AG10803 (cell line): ENCODE results near the gene PPM1B.
"Not testable (repeated sequence)": the region's sequence is repeated elsewhere in the genome, so short reads cannot be mapped to it uniquely, and the experiment has no call there.

ENCODE experiments used
- DNase-seq: peaks from one replicate; pipeline ENCODE4 v3.0.0; 2010; ENCODE audit warnings: low read depth
- H3K4me3 ChIP-seq: 2 replicates; pipeline ENCODE4 v1.5.1; 2011; ENCODE audit warnings: mild to moderate bottlenecking, low read length, control low read depth
- CTCF ChIP-seq: conservative IDR thresholded peaks from 2 replicates; pipeline ENCODE4 v1.5.1; 2011; ENCODE audit warnings: mild to moderate bottlenecking, low read length, control low read depth, inconsistent platforms

Gene PPM1B

DNA sequence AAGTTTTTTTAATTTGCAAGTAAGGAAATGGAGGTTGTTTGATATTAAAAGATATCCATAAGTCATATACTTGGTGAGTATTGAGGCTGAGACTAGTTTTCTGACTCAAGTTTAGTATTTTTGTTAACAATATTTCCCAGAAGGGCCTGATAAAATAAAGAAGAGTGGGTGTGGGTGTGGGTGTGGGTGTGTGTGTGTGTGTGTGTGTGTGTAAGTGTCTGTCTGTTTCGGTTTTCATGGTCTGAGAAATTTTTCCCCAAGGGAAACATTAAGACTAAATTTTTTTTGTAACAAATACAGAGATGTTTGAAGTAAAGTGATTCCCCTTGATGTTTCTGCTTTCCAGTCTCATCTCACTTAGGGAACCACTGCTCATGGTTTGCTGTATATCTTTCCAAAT, 36.5 kb downstream of the PPM1B start:
- peak; percentile 9 for DNase-seq
- TF ChIP-seq CTCF: no peak
- no peak overlapping the region for H3K4me3 ChIP-seq

GRCh38 chr2:44207102-44207501, 38.4 kb downstream of the PPM1B start:
- DNase-seq: no peak
- H3K4me3 ChIP-seq: no peak overlapping the region
- TF ChIP-seq CTCF: no peak

DNA sequence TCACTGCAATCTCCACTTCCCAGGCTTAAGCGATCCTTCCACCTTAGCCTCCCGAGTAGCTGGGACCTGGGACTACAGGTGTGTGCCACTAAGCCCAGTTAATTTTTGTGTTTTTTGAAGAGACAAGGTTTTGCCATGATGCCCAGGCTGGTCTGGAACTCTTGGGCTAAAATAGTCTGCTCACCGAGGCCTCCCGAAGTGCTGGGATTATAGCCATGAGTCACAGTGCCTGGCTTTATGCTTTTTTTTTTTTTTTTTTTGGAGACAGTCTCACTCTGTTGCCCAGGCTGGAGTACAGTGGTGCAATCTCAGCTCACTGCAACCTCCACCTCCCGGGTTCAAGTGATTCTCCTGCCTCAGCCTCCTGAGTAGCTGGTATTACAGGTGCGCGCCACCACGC, 39.0 kb downstream of the PPM1B start:
- not testable (repeated sequence) for H3K4me3 ChIP-seq, DNase-seq

DNA sequence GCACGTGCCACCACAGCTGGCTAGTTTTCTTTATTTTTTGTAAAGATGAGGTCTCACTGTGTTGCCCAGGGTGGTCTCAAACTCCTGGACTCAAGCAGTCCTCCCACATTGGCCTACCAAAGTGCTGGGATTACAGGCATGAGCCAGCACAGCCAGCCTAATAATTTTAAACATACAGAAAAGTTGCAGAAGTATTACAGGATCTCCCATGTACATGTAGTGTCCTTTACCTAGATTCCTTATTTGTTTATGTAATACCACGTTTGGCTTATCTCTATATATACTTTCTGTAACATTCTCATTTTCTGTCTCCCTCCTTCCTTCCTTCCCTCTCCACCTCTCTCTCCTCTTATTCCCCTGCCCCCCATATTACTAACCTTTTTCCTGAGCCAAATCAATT, 41.7 kb downstream of the PPM1B start:
- DNase-seq: no peak
- TF ChIP-seq CTCF: no peak
- H3K4me3 ChIP-seq: no peak overlapping the region

DNA sequence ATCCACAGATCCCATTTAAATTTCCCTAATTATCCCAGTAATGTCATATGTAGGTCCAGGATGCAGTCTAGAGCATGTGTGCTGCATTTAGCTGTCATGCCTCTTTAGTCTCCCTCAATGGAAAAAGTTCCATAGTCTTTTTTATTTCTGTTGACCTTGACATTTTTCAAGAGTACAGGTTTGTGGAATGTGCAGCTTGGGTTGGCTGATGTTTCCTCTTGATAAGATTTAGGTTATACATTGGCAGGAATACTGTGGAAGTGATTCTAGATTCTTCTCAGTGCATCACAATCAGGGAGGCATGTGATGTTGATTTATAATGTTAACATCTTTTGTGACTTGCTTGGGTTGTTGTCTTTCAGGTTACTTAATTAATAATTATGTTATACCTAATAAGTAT, 42.5 kb downstream of the PPM1B start:
- no peak for DNase-seq
- no peak for TF ChIP-seq CTCF

GRCh38 chr2:44212302-44212701, 43.6 kb downstream of the PPM1B start:
- no peak for TF ChIP-seq CTCF
- no peak for DNase-seq
- H3K4me3 ChIP-seq: no peak overlapping the region

More for the DNA sequence above, 42.5 kb downstream of the PPM1B start:
- no peak overlapping the region for H3K4me3 ChIP-seq

DNA sequence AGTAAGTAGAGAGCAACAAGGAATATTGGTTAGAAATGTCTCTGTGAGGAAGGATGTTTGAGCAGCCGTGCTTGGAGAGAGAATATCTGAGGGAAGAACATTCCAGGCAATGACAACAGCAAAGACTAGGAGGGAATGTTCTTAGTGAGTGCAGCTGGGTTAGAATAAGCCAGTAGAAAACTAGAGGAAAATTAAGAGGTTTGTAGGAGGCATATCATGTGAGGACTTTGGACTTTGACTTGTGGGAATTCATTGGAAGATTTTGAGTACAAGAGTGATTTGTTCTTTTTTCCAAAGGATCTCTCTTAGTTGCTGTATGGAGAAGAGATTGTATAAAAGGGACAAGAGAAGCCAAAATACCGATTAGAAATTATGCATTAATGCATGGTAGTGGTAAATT, 47.2 kb downstream of the PPM1B start:
- no peak for TF ChIP-seq CTCF
- no peak for DNase-seq
- no peak overlapping the region for H3K4me3 ChIP-seq

- no peak for TF ChIP-seq CTCF
- DNase-seq: no peak
Observed at GRCh38 chr2:44218771-44219170, 50.1 kb downstream of the PPM1B start.

More at GRCh38 chr2:44218771-44219170, 50.1 kb downstream of the PPM1B start:
- no peak overlapping the region for H3K4me3 ChIP-seq
